Activated naive CD4-positive, alpha-beta T cell (primary cell): ENCODE data around the gene BCDIN3D.

ENCODE experiments used
- DNase-seq, 4 experiments: peaks; one replicate each; lab custom pipeline; 2025; lab: John Stamatoyannopoulos, UW

Gene BCDIN3D

GRCh38 chr12:49821373-49822287, 21.3 kb downstream of the BCDIN3D start:
- no peak for DNase-seq

GRCh38 chr12:49819786-49820185, 23.1 kb downstream of the BCDIN3D start:
- no peak for DNase-seq

DNA sequence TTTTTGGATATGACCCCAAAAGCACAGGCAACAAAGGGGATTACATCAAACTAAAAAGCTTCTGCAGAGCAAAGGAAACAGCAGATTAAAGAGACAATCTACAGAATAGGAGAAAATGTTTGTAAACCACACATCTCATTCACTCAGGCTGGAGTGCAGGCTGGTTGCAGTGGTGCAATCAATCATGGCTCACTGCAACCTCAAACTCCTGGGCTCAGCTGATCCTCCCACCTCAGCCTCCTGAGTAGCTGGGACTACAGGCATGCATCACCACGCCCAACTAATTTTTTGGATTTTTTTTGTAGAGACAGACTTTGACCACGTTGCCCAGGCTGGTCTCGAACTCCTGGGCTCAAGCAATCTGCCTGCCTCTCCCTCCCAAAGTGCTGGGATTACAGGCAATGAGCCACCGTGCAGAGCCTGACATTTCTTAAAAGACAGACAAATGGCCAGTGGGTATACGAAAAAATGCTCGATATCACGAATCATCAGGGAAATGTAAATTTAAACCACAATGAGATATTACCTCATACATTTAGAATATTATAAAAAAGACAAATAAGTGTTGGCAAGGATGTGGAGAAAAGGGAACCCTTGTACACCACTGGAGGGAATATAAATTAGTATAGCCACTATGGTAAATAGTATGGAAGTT, 24.5 kb downstream of the BCDIN3D start:
- no peak for DNase-seq

GRCh38 chr12:49813131-49813530, 29.8 kb downstream of the BCDIN3D start:
- no peak for DNase-seq

- no peak for DNase-seq
These were observed 30.9 kb downstream of the BCDIN3D start for GRCh38 chr12:49811961-49812401.

- DNase-seq, result no peak
These were observed 31.8 kb downstream of the BCDIN3D start for GRCh38 chr12:49811136-49811535.

DNA sequence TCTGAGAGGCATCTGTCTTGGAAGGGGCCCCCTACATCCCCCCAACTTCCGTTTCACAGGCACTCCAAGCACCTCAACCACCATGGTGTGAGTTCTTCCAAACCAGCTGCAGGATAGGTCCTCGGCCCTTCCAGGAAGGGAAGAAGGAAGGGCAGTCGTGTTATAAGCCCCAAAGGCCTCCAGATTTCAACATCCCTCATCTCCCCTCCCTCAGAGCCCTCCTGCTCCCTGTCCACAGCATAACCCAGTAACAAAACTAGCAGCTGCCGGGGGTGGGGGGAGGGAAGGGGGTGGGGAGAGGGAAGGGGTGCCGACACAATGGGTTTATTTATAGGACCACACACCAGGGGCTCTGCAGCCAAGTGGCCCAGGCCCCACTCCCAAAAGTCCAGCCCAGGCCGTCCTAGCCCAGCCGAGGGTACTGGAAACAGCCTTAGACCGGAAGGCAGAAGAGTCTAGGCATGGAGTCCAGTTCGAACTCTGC, 33.0 kb downstream of the BCDIN3D start:
- DNase-seq, result no peak

GRCh38 chr12:49809381-49809905, 33.5 kb downstream of the BCDIN3D start:
- DNase-seq, result no peak

DNA sequence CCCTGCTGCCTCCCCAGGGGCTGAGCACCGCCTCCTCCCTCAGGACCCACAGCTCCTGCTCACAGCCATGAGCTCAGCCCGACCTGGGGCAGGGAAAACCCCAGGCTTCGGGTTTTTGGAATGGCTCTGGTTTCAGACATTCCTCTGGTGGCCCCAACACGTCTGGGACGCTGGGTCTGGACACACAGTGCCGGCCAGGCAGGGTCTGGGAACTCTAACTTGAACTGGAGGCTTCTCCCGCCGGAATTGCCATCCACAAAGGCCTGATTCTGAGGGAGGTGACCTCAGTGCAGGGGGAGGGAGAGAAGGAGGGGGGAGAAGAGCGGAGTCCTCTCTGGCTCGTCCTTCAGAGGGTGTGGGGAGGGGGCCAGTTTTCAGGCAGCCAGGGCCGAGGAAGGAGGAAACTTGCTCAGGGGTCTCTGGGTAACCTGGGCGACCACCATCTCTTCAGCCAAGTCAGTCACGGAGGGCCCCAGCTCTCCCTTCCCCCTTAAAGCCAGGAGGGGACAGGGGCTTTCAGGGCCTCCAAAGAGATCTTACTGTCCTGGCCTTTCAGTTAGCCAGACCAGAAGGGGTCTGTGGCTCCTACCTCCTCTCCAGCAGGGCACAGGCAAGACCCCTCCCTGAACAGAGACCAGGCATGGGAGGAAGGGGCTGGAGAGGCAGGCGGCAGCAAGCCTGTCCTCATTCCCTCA, 34.1 kb downstream of the BCDIN3D start:
- no peak for DNase-seq

GRCh38 chr12:49807991-49808580, 34.8 kb downstream of the BCDIN3D start:
- no peak for DNase-seq

DNA sequence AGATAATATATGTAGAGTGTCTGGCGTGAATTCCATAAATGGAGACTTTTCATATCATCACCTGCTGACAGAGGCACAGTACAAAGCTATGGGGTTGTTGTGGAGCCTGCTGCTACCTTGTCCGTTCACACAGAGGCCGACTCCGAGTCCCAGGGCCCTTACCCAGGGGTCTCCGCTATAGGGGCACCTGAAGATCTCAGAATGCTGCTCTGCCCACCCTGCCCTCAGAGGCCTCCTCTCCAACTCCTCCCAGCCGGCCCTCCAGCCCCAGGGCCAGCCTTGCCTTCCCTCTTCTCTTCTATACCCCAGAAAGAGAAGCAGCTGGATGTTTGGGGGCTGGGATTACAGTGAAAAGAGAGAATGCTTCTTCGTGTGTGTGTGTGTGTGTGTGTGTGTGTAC, 36.0 kb downstream of the BCDIN3D start:
- DNase-seq, result no peak

- no peak for DNase-seq
These were observed 36.5 kb downstream of the BCDIN3D start for GRCh38 chr12:49806321-49806813.

GRCh38 chr12:49805409-49805808, 37.5 kb downstream of the BCDIN3D start:
- no peak for DNase-seq

GRCh38 chr12:49804821-49805220, 38.1 kb downstream of the BCDIN3D start:
- no peak for DNase-seq

DNA sequence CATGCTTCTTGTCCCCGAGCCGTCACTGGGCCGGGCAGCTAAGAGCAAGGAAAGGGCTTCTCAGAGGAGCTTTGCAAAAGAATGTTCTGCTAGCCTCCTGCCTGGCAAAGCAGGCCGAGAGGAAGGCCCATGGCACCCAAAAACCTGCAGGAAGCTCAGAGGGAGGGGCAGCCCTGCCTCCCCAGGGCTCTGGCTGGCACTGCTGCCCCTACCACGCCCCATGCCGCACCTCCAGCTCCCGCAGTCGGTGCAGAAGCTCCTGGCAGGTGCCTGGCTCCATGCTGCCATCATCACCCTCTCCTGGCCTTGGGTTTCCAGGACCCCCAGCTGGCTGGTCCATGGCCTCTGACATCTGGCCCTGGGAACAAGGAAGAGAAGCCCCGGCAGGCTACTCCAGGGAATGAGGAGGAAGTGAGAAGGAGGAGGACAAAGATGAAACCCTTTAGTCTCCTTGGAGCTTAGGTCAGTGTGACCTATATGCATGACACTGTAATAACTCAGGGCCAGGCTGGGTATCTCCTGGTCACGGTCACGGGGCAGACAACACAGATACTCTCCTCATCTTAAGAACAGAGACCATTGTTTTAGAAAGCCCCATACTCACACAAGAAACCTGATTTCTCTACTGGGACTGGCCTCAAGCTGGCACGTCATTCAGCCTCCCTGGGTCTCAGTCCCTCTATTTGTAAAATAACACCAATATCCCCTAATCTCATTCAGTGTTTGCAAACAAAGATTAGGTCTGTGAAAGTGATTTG, 39.0 kb downstream of the BCDIN3D start:
- no peak for DNase-seq

GRCh38 chr12:49801141-49802063, 41.5 kb downstream of the BCDIN3D start:
- DNase-seq, result no peak

DNA sequence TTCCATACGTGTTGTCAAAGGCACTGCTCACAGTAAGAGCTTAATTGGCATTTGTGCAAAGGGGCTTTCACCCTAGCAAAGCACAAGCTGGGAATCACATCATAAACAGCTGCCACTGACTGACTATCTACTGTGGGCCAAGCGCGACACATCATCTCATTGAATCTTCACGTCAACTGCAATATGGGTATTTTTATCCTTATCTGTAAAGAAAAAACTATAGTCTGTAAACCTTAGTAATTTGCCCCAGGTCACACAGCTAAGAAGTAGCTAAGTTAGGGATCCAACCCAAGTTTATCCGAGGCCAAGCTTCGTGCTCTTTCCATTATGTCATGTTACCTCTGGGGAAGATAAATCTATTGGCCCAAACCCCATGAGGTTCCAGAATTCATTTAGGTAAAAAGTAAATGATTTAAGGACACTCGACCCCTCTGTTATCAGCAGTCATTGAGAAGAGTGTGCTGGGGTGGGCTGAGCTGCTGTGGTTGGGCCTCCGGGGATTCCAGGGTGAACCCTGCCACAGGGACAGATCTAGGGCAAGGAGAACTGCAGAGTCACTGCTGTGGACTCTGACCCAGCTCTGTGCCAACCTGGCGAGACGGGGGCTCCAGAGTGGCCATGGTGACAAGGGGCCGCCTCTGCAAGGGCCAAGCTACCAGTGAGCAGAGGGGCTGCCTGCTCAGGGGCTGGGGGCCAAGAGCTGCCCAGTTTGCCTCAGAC, 42.3 kb downstream of the BCDIN3D start:
- DNase-seq, result no peak

GRCh38 chr12:49798934-49799333, 44.0 kb downstream of the BCDIN3D start:
- no peak for DNase-seq

- no peak for DNase-seq
These were observed 44.7 kb downstream of the BCDIN3D start for GRCh38 chr12:49798248-49798647.
